ENCODE measurements around the gene PRICKLE1. TPM values are rescaled to one million over a fixed set of nuclear protein-coding genes. Genes with fewer than 3 reads are reported as not detected.

The PRICKLE1 gene
- total RNA-seq, 1 donor from 2014 or later: 53.5 TPM

GRCh38 chr12:42615006-42615405, 25.5 kb upstream of the PRICKLE1 start:
- no peak for TF ChIP-seq CTCF (IDR thresholded peaks at IDR 0.05; ENCODE audit: unreplicated experiment)
- Mint-ChIP-seq H3K4me1 (ENCODE audit: low read depth) (peaks cover 4% of the 10 kb centered on the region), H3K27me3 (no peaks in the 10 kb centered on the region), H3K4me3 (ENCODE audit: low read depth) (no peak overlapping the region), H3K36me3 (ENCODE audit: insufficient read depth) (peaks cover 3% of the 10 kb centered on the region), H3K27ac (no peak overlapping the region), H3K9me3 (ENCODE audit: low read depth) (peaks cover 17% of the 10 kb centered on the region)
- no peak for DNase-seq (ENCODE audit: low spot score, unreplicated experiment)

GRCh38 chr12:42612231-42612613, 22.7 kb upstream of the PRICKLE1 start:
- Mint-ChIP-seq H3K27me3 (no peaks in the 10 kb centered on the region), H3K4me3 (ENCODE audit: low read depth) (no peak overlapping the region), H3K27ac (no peak overlapping the region), H3K4me1 (ENCODE audit: low read depth) (peaks cover 5% of the 10 kb centered on the region), H3K36me3 (ENCODE audit: insufficient read depth) (no peaks in the 10 kb centered on the region), H3K9me3 (ENCODE audit: low read depth) (peaks cover 3% of the 10 kb centered on the region)
- DNase-seq (ENCODE audit: low spot score, unreplicated experiment): no peak
- no peak for TF ChIP-seq CTCF (IDR thresholded peaks at IDR 0.05; ENCODE audit: unreplicated experiment)

- TF ChIP-seq CTCF (IDR thresholded peaks at IDR 0.05; ENCODE audit: unreplicated experiment): no peak
- Mint-ChIP-seq H3K27me3 (no peaks in the 10 kb centered on the region), H3K27ac (no peak overlapping the region), H3K36me3 (ENCODE audit: insufficient read depth) (no peaks in the 10 kb centered on the region), H3K4me1 (ENCODE audit: low read depth) (peaks cover 5% of the 10 kb centered on the region), H3K9me3 (ENCODE audit: low read depth) (peaks cover 3% of the 10 kb centered on the region), H3K4me3 (ENCODE audit: low read depth) (no peak overlapping the region)
- no peak for DNase-seq (ENCODE audit: low spot score, unreplicated experiment)
These were observed 22.2 kb upstream of the PRICKLE1 start for GRCh38 chr12:42611571-42612230.

- TF ChIP-seq CTCF (IDR thresholded peaks at IDR 0.05; ENCODE audit: unreplicated experiment): no peak
- no peak overlapping the region for H3K4me3 Mint-ChIP-seq (ENCODE audit: low read depth)
- H3K27me3 Mint-ChIP-seq: no peaks in the 10 kb centered on the region
- peaks cover 3% of the 10 kb centered on the region for H3K9me3 Mint-ChIP-seq (ENCODE audit: low read depth)
- no peak overlapping the region for H3K27ac Mint-ChIP-seq
- no peaks in the 10 kb centered on the region for H3K36me3 Mint-ChIP-seq (ENCODE audit: insufficient read depth)
- H3K4me1 Mint-ChIP-seq (ENCODE audit: low read depth): peaks cover 5% of the 10 kb centered on the region
- no peak for DNase-seq (ENCODE audit: low spot score, unreplicated experiment)
These were observed 20.1 kb upstream of the PRICKLE1 start for GRCh38 chr12:42609605-42610004.

- Mint-ChIP-seq H3K36me3 (ENCODE audit: insufficient read depth) (no peaks in the 10 kb centered on the region), H3K4me3 (ENCODE audit: low read depth) (no peak overlapping the region), H3K27ac (no peak overlapping the region), H3K9me3 (ENCODE audit: low read depth) (no peaks in the 10 kb centered on the region), H3K4me1 (ENCODE audit: low read depth) (peaks cover 1% of the 10 kb centered on the region), H3K27me3 (no peaks in the 10 kb centered on the region)
- TF ChIP-seq CTCF (IDR thresholded peaks at IDR 0.05; ENCODE audit: unreplicated experiment): no peak
- DNase-seq (ENCODE audit: low spot score, unreplicated experiment): no peak
These were observed 18.8 kb upstream of the PRICKLE1 start for GRCh38 chr12:42608196-42608825.

Data from progenitor cell of endocrine pancreas (in vitro differentiated cells).